ENCODE results near the gene MBD3.

DNA sequence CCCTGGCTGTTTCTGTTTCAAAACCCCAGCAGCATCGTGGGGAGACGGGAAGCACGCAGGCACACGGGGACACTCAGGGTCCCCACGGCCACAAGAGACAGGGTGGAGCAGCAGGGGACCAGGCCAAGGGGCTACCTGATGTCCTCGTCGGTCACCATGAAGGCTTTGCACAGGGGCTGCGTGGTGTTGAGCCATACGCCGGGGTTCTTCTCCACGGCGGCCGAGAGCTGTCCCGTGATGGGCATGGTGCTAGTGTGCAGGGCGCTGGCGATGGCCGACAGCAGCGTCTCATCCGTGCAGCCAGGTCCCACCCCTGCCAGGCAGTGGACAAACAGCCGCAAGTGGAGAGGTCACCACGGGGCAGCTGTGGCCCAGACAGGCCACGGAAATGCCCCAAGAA, 11.7 kb downstream of the MBD3 start:
- TF ChIP-seq POLR2AphosphoS5 (IDR thresholded peaks at IDR 0.05) (no peak), POLR2A (IDR thresholded peaks at IDR 0.05) (no peak)
- TF ChIP-seq, protein P1, sequence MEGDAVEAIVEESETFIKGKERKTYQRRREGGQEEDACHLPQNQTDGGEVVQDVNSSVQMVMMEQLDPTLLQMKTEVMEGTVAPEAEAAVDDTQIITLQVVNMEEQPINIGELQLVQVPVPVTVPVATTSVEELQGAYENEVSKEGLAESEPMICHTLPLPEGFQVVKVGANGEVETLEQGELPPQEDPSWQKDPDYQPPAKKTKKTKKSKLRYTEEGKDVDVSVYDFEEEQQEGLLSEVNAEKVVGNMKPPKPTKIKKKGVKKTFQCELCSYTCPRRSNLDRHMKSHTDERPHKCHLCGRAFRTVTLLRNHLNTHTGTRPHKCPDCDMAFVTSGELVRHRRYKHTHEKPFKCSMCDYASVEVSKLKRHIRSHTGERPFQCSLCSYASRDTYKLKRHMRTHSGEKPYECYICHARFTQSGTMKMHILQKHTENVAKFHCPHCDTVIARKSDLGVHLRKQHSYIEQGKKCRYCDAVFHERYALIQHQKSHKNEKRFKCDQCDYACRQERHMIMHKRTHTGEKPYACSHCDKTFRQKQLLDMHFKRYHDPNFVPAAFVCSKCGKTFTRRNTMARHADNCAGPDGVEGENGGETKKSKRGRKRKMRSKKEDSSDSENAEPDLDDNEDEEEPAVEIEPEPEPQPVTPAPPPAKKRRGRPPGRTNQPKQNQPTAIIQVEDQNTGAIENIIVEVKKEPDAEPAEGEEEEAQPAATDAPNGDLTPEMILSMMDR (IDR thresholded peaks at IDR 0.05) = no peak

Data from transverse colon (tissue), 4 donors.